Measurements from ENCODE around the gene GSTM2.

GSTM2 gene

GRCh38 chr1:109714661-109715372 is 47.0 kb downstream of the GSTM2 start:
- DNase-seq (ENCODE audit: low read depth in 3 of 3), result no peak

DNA sequence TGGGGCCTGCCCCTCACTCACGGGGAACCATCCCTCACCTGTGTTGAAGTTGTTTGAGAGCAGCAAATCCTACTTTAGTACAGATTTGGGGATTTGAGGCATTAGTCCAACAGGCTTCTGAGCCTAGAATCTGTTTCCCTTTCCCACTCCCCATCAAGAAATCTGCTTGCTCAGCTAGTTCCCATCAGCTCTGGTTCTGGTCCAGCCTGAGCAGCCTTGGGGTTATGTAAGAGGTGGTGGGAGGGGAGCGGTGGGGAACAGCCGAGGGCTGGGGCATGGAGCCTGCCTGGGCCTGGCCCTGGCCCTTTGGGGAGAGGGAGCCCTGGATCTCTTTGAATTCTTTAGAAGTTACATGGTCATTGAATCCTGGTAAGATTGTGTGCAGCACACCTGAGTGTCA is 48.3 kb downstream of the GSTM2 start:
- no peak for DNase-seq (ENCODE audit: low read depth in 3 of 3)

DNA sequence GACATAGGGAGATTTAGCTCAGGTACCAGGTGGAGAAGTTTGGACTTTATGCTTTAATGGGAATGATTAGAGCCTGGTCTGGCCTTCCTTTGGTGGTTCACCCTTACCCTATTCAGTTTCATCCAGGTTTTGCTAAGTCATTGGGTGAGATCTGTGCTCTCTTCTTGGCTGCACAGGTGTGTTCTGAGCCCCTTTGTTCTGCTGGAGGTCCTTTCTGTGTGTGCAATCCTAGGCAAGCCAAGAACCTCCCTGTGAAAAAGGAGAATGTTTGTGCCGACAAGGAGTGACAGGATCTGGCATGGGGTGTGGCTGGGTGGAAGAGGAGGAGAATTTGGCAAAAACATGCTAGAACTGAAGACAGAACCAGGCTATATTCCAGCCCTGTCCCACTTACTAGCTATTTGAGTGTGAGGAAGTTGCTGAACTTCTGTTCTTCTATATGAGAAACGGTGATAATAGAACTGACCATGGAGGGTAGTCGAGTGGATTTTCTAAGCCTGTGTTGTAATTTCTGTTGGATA is 48.8 kb downstream of the GSTM2 start:
- no peak for DNase-seq (ENCODE audit: low read depth in 3 of 3)

- no peak for DNase-seq (ENCODE audit: low read depth in 3 of 3)
These were observed 49.9 kb downstream of the GSTM2 start for GRCh38 chr1:109717729-109718128.

DNA sequence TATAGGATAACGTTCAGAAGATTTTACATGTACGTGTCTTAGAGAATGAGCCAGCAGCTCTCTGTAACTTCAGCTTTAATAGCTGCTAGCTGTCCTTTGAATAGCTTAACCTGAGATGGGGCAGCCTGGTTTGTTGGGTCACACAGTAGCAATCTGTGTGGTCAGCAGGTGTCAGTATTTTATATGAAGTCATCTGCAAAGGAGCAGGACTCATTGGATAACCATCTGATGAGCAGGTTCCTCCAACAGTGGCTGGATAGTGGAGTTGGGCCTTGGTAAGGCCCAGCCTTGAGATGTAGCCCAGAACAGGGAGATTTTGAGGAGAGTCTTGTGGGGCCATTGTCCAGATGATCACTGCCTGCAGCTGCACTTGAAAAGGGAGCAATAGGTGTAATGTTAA is 50.6 kb downstream of the GSTM2 start:
- no peak for DNase-seq (ENCODE audit: low read depth in 3 of 3)

DNA sequence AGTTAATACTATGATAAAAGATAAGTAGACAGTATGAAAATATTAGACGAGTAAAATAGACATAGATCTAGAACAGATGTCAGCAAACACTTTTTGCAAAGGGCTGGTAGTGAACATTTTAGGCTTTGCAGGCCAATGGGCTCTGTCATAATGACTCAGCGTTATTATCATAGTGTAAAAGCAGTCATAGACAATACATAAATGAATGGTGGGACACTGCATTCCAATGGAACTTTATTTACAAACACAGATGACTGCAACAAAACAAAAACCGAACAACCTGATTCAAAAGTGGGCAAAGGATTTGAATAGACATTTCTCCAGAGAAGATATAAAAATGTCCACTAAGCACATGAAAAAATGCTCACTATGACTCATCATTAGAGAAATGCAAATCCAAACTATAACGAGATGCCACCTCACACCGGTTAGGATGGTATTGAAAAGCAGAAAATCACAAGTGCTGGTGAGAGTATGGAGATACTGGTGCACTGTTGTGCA is 51.5 kb downstream of the GSTM2 start:
- DNase-seq (ENCODE audit: low read depth in 3 of 3), result no peak

- no peak for DNase-seq (ENCODE audit: low read depth in 3 of 3)
These were observed 53.2 kb downstream of the GSTM2 start for GRCh38 chr1:109721042-109721441.

DNA sequence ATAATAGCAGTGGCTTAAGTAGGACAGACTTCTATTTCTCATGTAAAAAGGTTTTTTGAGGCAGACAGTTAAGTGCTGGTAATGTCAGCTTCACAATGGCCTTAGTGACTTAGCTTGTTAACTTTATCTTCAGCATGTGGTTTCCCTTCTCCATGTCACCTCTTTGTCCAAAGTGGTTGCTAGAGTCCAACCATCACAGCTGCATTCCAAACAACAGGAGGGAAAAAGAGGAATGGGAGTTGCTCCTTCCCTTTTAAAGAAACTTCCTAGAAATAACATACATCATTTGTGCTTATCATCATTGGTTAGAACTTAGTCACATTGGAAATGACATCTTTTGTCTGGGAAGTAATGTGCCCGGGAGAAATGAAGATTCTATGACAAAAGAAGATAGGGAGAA is 54.1 kb downstream of the GSTM2 start:
- no peak for DNase-seq (ENCODE audit: low read depth in 3 of 3)

- DNase-seq (ENCODE audit: low read depth in 3 of 3), result no peak
These were observed 55.2 kb downstream of the GSTM2 start for GRCh38 chr1:109722908-109723691.
